HCT116 (cell line): ENCODE measurements around the gene ZFP92. TPM values are rescaled to one million over a fixed set of nuclear protein-coding genes. Genes with fewer than 3 reads are reported as not detected.

Experiments
- ATAC-seq: fragments of 200-7000 bp; cut with Tn5 transposase; 2 replicates; pipeline ENCODE4 v1.9.1; 2020; ENCODE audit warnings: mild to moderate bottlenecking, moderate library complexity
- BruUV-seq: library from RNA; stranded (reverse); fragments of 400-500 nt; replicated peaks from 2 replicates; lab custom pipeline; 2021; lab: Mats Ljungman, UMichigan
- CTCF ChIA-PET: fragments of 300-600 bp; sonication (Branson Sonifier 250); formaldehyde crosslinking; loops from one replicate; lab custom pipeline; 2021; ENCODE audit warnings: antibody characterized with exemption; lab: Charles Lee
- POLR2A ChIA-PET: fragments of 300-600, 350-600 bp; sonication (Branson Sonifier 250); formaldehyde crosslinking; loops from one replicate; lab custom pipeline; 2021; ENCODE audit warnings: antibody characterized with exemption; lab: Charles Lee
- RAD21 ChIA-PET, 2 experiments: fragments of 300-600 bp; sonication (Branson Sonifier 250); formaldehyde crosslinking; loops; one replicate each; lab custom pipeline; 2023; ENCODE audit warnings: low total read pairs in 2 of 2; ENCODE audit not compliant: uncharacterized antibody in 2 of 2, unreplicated experiment in 2 of 2, low non-redundant PET in 1 of 2; lab: Charles Lee
- DNase-seq: peaks from one replicate; pipeline ENCODE4 v3.0.0-alpha.2; 2010; ENCODE audit warnings: low read depth, low spot score
- H2AFZ ChIP-seq: fragments of 200-600 bp; shearing (Covaris generic), sonication (generic); 2 replicates; pipeline ENCODE4 v1.6.1; 2017; ENCODE audit warnings: low read depth, mixed run types, mixed read lengths, antibody characterized with exemption, low read length; ENCODE audit not compliant: poor library complexity, severe bottlenecking
- H3K27ac ChIP-seq: 2 replicates; pipeline ENCODE4 v1.5.1; 2012; ENCODE audit warnings: low read depth, low read length
- H3K27me3 ChIP-seq: fragments of 200-600 bp; sonication (generic); 2 replicates; pipeline ENCODE4 v1.6.1; 2016; ENCODE audit warnings: mixed run types, low read length, mixed read lengths; ENCODE audit not compliant: insufficient read depth
- H3K36me3 ChIP-seq, 2 experiments: fragments of 200-500 bp in 1 of 2; fragments of 200-600 bp in 1 of 2; sonication (Bioruptor generic) in 1 of 2; sonication (generic) in 1 of 2; 2 replicates each; pipeline versions ENCODE4 v1.5.1 to v1.6.1; 2014 to 2016; ENCODE audit warnings: low read length in 2 of 2, inconsistent platforms in 1 of 2, mixed read lengths in 1 of 2, mixed run types in 1 of 2; ENCODE audit not compliant: insufficient read depth in 2 of 2, control insufficient read depth in 1 of 2
- H3K4me1 ChIP-seq, 2 experiments: fragments of 200-600 bp in 1 of 2; sonication (generic) in 1 of 2; 2 replicates each; pipeline versions ENCODE4 v1.5.1 to v1.6.1; 2012 to 2017; ENCODE audit warnings: low read length in 2 of 2, inconsistent platforms in 1 of 2, mild to moderate bottlenecking in 1 of 2, mixed read lengths in 1 of 2, mixed run types in 1 of 2, moderate library complexity in 1 of 2; ENCODE audit not compliant: insufficient read depth in 2 of 2, control insufficient read depth in 1 of 2
- H3K4me2 ChIP-seq: fragments of 200-600 bp; sonication (generic); 2 replicates; pipeline ENCODE4 v1.6.1; 2017; ENCODE audit warnings: mixed run types, low read length, mixed read lengths
- H3K4me3 ChIP-seq, 2 experiments: fragments of 200-600 bp in 1 of 2; sonication (generic) in 1 of 2; replicated peaks in 1 of 2; 2 replicates each; pipeline ENCODE4 v1.5.1; 2011 to 2016; ENCODE audit warnings: low read length in 2 of 2, control low read depth in 1 of 2, low read depth in 1 of 2, mild to moderate bottlenecking in 1 of 2, mixed read lengths in 1 of 2, mixed run types in 1 of 2
- H3K79me2 ChIP-seq: fragments of 200-600 bp; sonication (generic); 2 replicates; pipeline ENCODE4 v1.6.1; 2017; ENCODE audit warnings: mild to moderate bottlenecking, mixed run types, low read length, moderate library complexity, mixed read lengths; ENCODE audit not compliant: insufficient read depth
- H3K9ac ChIP-seq: fragments of 200-600 bp; sonication (generic); 2 replicates; pipeline ENCODE4 v1.6.1; 2016; ENCODE audit warnings: low read length, mixed read lengths
- H3K9me2 ChIP-seq: fragments of 200-600 bp; sonication (generic), shearing (Covaris generic); 2 replicates; pipeline ENCODE4 v1.6.1; 2017; ENCODE audit warnings: mixed run types, mild to moderate bottlenecking, moderate library complexity; ENCODE audit not compliant: insufficient read depth
- H3K9me3 ChIP-seq, 2 experiments: fragments of 200-500 bp in 1 of 2; fragments of 200-600 bp in 1 of 2; sonication (Bioruptor generic) in 1 of 2; sonication (generic) in 1 of 2; 2 replicates each; pipeline ENCODE4 v1.6.1; 2014 to 2017; ENCODE audit warnings: low read length in 2 of 2, mixed read lengths in 2 of 2, inconsistent platforms in 1 of 2, low read depth in 1 of 2, mild to moderate bottlenecking in 1 of 2, mixed run types in 1 of 2, moderate library complexity in 1 of 2; ENCODE audit not compliant: control insufficient read depth in 1 of 2, insufficient read depth in 1 of 2
- H4K20me1 ChIP-seq: fragments of 200-600 bp; sonication (generic), shearing (Covaris generic); 2 replicates; pipeline ENCODE4 v1.6.1; 2017; ENCODE audit warnings: mixed run types, mild to moderate bottlenecking, moderate library complexity; ENCODE audit not compliant: insufficient read depth
- CEBPB ChIP-seq: IDR thresholded peaks from 2 replicates; pipeline ENCODE4 v1.6.1; 2012; ENCODE audit warnings: low read depth
- EGR1 ChIP-seq: IDR thresholded peaks from 2 replicates; pipeline ENCODE4 v1.6.1; 2012; ENCODE audit warnings: low read depth
- FOSL1 ChIP-seq: IDR thresholded peaks from 2 replicates; pipeline ENCODE4 v1.6.1; 2012; ENCODE audit warnings: low read depth
- POLR2A ChIP-seq: IDR thresholded peaks from 2 replicates; pipeline ENCODE4 v1.7.0; 2011; ENCODE audit warnings: borderline replicate concordance; ENCODE audit not compliant: insufficient read depth, insufficient read length; ENCODE audit errors: extremely low read depth
- SP1 ChIP-seq: IDR thresholded peaks from 2 replicates; pipeline ENCODE4 v1.6.1; 2012; ENCODE audit warnings: low read depth
- SRF ChIP-seq: IDR thresholded peaks from 2 replicates; pipeline ENCODE4 v1.6.1; 2012; ENCODE audit warnings: low read depth
- intact Hi-C: fragments of 100-400 bp; cut with micrococcal nuclease; formaldehyde crosslinking; loops from 2 replicates; pipeline ENCODE4 v1.10.0; 2022
- total RNA-seq: library from RNA; stranded (reverse); gene quantifications from one replicate; pipeline ENCODE4 v1.2.1, GENCODE V29; 2021; ENCODE audit not compliant: unreplicated experiment
- TF ChIP-seq, protein P1 (sequence below): IDR thresholded peaks from 2 replicates; pipeline ENCODE4 v1.6.1; 2011; ENCODE audit warnings: mild to moderate bottlenecking, low read length, moderate library complexity; ENCODE audit not compliant: insufficient replicate concordance; ENCODE audit errors: extremely low read depth
- TF ChIP-seq, protein P2 (sequence below): IDR thresholded peaks from 2 replicates; pipeline ENCODE4 v1.6.1; 2012; ENCODE audit warnings: low read depth
- TF ChIP-seq, protein P3 (sequence below): IDR thresholded peaks from 2 replicates; pipeline ENCODE4 v1.6.1; 2012

Gene ZFP92
- total RNA-seq, 1 experiment from 2014 or later: not detected

DNA sequence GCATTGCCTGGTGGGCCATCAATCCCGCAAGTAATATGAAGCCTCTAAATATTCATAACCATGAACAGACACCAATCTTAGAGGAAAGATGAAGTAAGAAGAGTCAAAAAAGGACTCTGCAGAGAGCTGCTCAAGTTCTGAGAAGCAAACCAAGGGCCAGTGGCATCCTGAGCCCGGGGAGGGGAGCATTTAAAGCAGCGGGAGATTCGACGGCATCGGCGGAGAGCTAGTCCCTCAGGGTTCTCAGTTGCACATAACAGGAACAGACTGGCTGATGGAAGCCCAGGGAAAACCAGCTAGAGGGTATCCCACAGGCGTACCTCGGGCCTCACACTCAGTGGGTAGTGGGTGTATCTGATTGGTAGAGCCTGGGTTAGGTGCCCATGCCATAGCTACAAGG lies 5.3 kb upstream of the ZFP92 start:
- no TSS peak for BruUV-seq
- no peak overlapping the region for H3K27ac ChIP-seq
- H3K4me1 ChIP-seq: no peaks in the 10 kb centered on the region
- H3K9me3 ChIP-seq: no peaks in the 10 kb centered on the region
- ATAC-seq (no peak), DNase-seq (no peak)
- POLR2A ChIA-PET: no interaction called here
- TF ChIP-seq SP1 (no peak), POLR2A (no peak), FOSL1 (no peak), CEBPB (no peak)
- TF ChIP-seq, protein P1, sequence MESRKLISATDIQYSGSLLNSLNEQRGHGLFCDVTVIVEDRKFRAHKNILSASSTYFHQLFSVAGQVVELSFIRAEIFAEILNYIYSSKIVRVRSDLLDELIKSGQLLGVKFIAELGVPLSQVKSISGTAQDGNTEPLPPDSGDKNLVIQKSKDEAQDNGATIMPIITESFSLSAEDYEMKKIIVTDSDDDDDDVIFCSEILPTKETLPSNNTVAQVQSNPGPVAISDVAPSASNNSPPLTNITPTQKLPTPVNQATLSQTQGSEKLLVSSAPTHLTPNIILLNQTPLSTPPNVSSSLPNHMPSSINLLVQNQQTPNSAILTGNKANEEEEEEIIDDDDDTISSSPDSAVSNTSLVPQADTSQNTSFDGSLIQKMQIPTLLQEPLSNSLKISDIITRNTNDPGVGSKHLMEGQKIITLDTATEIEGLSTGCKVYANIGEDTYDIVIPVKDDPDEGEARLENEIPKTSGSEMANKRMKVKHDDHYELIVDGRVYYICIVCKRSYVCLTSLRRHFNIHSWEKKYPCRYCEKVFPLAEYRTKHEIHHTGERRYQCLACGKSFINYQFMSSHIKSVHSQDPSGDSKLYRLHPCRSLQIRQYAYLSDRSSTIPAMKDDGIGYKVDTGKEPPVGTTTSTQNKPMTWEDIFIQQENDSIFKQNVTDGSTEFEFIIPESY: no peak
- no peak overlapping the region for H3K4me3 ChIP-seq
- H2AFZ ChIP-seq: no peak overlapping the region
- intact Hi-C loops: no loop called here
- RAD21 ChIA-PET: interaction anchor here in 1 of 2 experiments (0.6 kb wide), 1 partner anchor 53 kb away, joined by 3 read pairs; no protein-coding TSS in a partner anchor
- H3K79me2 ChIP-seq: no peaks in the 10 kb centered on the region
- H4K20me1 ChIP-seq: no peaks in the 10 kb centered on the region
- no peaks in the 10 kb centered on the region for H3K9me2 ChIP-seq
- no peak overlapping the region for H3K9ac ChIP-seq
- no peak overlapping the region for H3K4me2 ChIP-seq
- CTCF ChIA-PET: no interaction called here
- H3K36me3 ChIP-seq: no peaks in the 10 kb centered on the region
- no peaks in the 10 kb centered on the region for H3K27me3 ChIP-seq

DNA sequence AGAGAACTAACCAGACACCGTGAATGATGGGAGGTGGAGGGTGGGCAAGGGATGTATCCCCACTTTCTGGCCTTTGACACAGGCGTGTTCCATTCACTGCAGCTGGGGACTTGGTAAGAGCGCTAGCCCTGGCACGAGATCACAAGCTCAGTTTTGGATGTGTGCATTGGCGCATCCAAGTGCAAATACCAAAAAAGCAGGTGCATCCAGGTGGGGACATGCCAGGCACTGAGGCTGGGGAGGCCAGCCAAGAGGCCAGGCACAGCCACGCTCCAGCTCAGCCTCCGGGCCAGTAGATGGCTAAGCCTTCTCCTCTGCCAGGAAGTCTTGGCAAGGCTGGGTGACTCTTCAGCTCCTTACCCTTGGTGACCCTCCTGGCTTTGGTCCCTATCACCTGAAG lies 4.4 kb upstream of the ZFP92 start:
- CTCF ChIA-PET: no interaction called here
- Histone ChIP-seq H3K27me3 (no peaks in the 10 kb centered on the region), H3K4me1 (no peaks in the 10 kb centered on the region), H2AFZ (no peak overlapping the region), H3K4me3 (no peak overlapping the region), H3K27ac (no peak overlapping the region), H3K4me2 (no peak overlapping the region), H4K20me1 (no peaks in the 10 kb centered on the region), H3K79me2 (no peaks in the 10 kb centered on the region), H3K9me2 (no peaks in the 10 kb centered on the region), H3K9ac (no peak overlapping the region), H3K9me3 (no peaks in the 10 kb centered on the region), H3K36me3 (no peaks in the 10 kb centered on the region)
- RAD21 ChIA-PET: no interaction called here
- BruUV-seq: no TSS peak
- intact Hi-C loops: no loop called here
- no peak for DNase-seq
- ATAC-seq: no peak
- TF ChIP-seq EGR1: no peak
- TF ChIP-seq SRF: no peak
- no peak for TF ChIP-seq POLR2A
- TF ChIP-seq, protein P2, sequence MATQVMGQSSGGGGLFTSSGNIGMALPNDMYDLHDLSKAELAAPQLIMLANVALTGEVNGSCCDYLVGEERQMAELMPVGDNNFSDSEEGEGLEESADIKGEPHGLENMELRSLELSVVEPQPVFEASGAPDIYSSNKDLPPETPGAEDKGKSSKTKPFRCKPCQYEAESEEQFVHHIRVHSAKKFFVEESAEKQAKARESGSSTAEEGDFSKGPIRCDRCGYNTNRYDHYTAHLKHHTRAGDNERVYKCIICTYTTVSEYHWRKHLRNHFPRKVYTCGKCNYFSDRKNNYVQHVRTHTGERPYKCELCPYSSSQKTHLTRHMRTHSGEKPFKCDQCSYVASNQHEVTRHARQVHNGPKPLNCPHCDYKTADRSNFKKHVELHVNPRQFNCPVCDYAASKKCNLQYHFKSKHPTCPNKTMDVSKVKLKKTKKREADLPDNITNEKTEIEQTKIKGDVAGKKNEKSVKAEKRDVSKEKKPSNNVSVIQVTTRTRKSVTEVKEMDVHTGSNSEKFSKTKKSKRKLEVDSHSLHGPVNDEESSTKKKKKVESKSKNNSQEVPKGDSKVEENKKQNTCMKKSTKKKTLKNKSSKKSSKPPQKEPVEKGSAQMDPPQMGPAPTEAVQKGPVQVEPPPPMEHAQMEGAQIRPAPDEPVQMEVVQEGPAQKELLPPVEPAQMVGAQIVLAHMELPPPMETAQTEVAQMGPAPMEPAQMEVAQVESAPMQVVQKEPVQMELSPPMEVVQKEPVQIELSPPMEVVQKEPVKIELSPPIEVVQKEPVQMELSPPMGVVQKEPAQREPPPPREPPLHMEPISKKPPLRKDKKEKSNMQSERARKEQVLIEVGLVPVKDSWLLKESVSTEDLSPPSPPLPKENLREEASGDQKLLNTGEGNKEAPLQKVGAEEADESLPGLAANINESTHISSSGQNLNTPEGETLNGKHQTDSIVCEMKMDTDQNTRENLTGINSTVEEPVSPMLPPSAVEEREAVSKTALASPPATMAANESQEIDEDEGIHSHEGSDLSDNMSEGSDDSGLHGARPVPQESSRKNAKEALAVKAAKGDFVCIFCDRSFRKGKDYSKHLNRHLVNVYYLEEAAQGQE: no peak
- TF ChIP-seq, protein P3, sequence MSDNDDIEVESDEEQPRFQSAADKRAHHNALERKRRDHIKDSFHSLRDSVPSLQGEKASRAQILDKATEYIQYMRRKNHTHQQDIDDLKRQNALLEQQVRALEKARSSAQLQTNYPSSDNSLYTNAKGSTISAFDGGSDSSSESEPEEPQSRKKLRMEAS: no peak
- POLR2A ChIA-PET: no interaction called here
